ENCODE data around the gene PCMTD2.

The PCMTD2 gene

GRCh38 chr20:64242797-64243475, 12.6 kb upstream of the PCMTD2 start:
- Histone ChIP-seq H3K4me2 (no peak overlapping the region), H3K79me2 (ENCODE audit: insufficient read depth, low read depth) (no peaks in the 10 kb centered on the region), H2AFZ (ENCODE audit: low read depth) (no peak overlapping the region), H3K4me1 (ENCODE audit: low read depth, poor library complexity, severe bottlenecking) (no peaks in the 10 kb centered on the region), H3K27ac (no peak overlapping the region), H3K4me3 (IDR thresholded peaks at IDR 0.05; ENCODE audit: insufficient read depth, low read depth, low read length) (no peak overlapping the region), H3K36me3 (ENCODE audit: insufficient read depth) (no peaks in the 10 kb centered on the region), H3K9ac (no peak overlapping the region), H3K27me3 (ENCODE audit: insufficient read depth, low read depth) (peaks cover 99% of the 10 kb centered on the region), H4K20me1 (ENCODE audit: insufficient read depth) (no peaks in the 10 kb centered on the region)
- TF ChIP-seq CTCF (conservative IDR thresholded peaks at IDR 0.05; ENCODE audit: low read depth, low read length): no peak

- no peaks in the 10 kb centered on the region for H3K4me1 ChIP-seq (ENCODE audit: low read depth, poor library complexity, severe bottlenecking)
- no peak for TF ChIP-seq CTCF (conservative IDR thresholded peaks at IDR 0.05; ENCODE audit: low read depth, low read length)
Measured at GRCh38 chr20:64244281-64244805, 11.2 kb upstream of the PCMTD2 start.

GRCh38 chr20:64244870-64245603, 10.5 kb upstream of the PCMTD2 start:
- no peak overlapping the region for H2AFZ ChIP-seq (ENCODE audit: low read depth)
- H3K27me3 ChIP-seq (ENCODE audit: insufficient read depth, low read depth): peaks cover 97% of the 10 kb centered on the region
- TF ChIP-seq CTCF (conservative IDR thresholded peaks at IDR 0.05; ENCODE audit: low read depth, low read length): no peak
- H3K27ac ChIP-seq: no peak overlapping the region
- H3K9ac ChIP-seq: no peak overlapping the region
- H3K4me1 ChIP-seq (ENCODE audit: low read depth, poor library complexity, severe bottlenecking): no peaks in the 10 kb centered on the region
- no peaks in the 10 kb centered on the region for H3K79me2 ChIP-seq (ENCODE audit: insufficient read depth, low read depth)
- no peaks in the 10 kb centered on the region for H4K20me1 ChIP-seq (ENCODE audit: insufficient read depth)
- H3K36me3 ChIP-seq (ENCODE audit: insufficient read depth): no peaks in the 10 kb centered on the region
- no peak overlapping the region for H3K4me3 ChIP-seq (IDR thresholded peaks at IDR 0.05; ENCODE audit: insufficient read depth, low read depth, low read length)
- no peak overlapping the region for H3K4me2 ChIP-seq

More at GRCh38 chr20:64244281-64244805, 11.2 kb upstream of the PCMTD2 start:
- H3K27me3 ChIP-seq (ENCODE audit: insufficient read depth, low read depth): peaks cover 97% of the 10 kb centered on the region
- no peak overlapping the region for H3K4me2 ChIP-seq
- H4K20me1 ChIP-seq (ENCODE audit: insufficient read depth): no peaks in the 10 kb centered on the region
- H2AFZ ChIP-seq (ENCODE audit: low read depth): no peak overlapping the region
- no peak overlapping the region for H3K9ac ChIP-seq
- no peak overlapping the region for H3K4me3 ChIP-seq (IDR thresholded peaks at IDR 0.05; ENCODE audit: insufficient read depth, low read depth, low read length)
- no peaks in the 10 kb centered on the region for H3K36me3 ChIP-seq (ENCODE audit: insufficient read depth)
- H3K79me2 ChIP-seq (ENCODE audit: insufficient read depth, low read depth): no peaks in the 10 kb centered on the region
- no peak overlapping the region for H3K27ac ChIP-seq

GRCh38 chr20:64245746-64246595, 9.6 kb upstream of the PCMTD2 start:
- H3K27me3 ChIP-seq (ENCODE audit: insufficient read depth, low read depth): peaks cover 96% of the 10 kb centered on the region
- H3K4me2 ChIP-seq: no peak overlapping the region
- no peaks in the 10 kb centered on the region for H3K36me3 ChIP-seq (ENCODE audit: insufficient read depth)
- no peaks in the 10 kb centered on the region for H3K4me1 ChIP-seq (ENCODE audit: low read depth, poor library complexity, severe bottlenecking)
- no peaks in the 10 kb centered on the region for H3K79me2 ChIP-seq (ENCODE audit: insufficient read depth, low read depth)
- H4K20me1 ChIP-seq (ENCODE audit: insufficient read depth): no peaks in the 10 kb centered on the region
- H3K9ac ChIP-seq: no peak overlapping the region
- no peak overlapping the region for H3K27ac ChIP-seq
- H3K4me3 ChIP-seq (IDR thresholded peaks at IDR 0.05; ENCODE audit: insufficient read depth, low read depth, low read length): no peak overlapping the region
- no peak overlapping the region for H2AFZ ChIP-seq (ENCODE audit: low read depth)
- no peak for TF ChIP-seq CTCF (conservative IDR thresholded peaks at IDR 0.05; ENCODE audit: low read depth, low read length)

Measured in KMS-11 (cell line).